KMS-11 (cell line): ENCODE measurements around the gene TENT4B.

ENCODE experiments used
- H2AFZ ChIP-seq: fragments of 200-600 bp; sonication (generic); 2 replicates; pipeline ENCODE4 v1.6.1; 2016; ENCODE audit warnings: antibody characterized with exemption, mixed run types, low read depth
- H3K27ac ChIP-seq: fragments of 200-600 bp; sonication (generic); 2 replicates; pipeline ENCODE4 v1.6.1; 2016; ENCODE audit warnings: mild to moderate bottlenecking, mixed run types
- H3K27me3 ChIP-seq: fragments of 200-600 bp; sonication (generic); 2 replicates; pipeline ENCODE4 v1.6.1; 2017; ENCODE audit warnings: mild to moderate bottlenecking, low read depth, mixed run types, moderate library complexity; ENCODE audit not compliant: insufficient read depth
- H3K36me3 ChIP-seq: fragments of 200-600 bp; sonication (generic); 2 replicates; pipeline ENCODE4 v1.6.1; 2017; ENCODE audit warnings: mild to moderate bottlenecking, mixed run types; ENCODE audit not compliant: insufficient read depth
- H3K4me1 ChIP-seq: fragments of 200-600 bp; sonication (generic); 2 replicates; pipeline ENCODE4 v1.6.1; 2016; ENCODE audit warnings: mild to moderate bottlenecking, low read depth, mixed run types; ENCODE audit not compliant: poor library complexity, severe bottlenecking
- H3K4me2 ChIP-seq: fragments of 200-600 bp; sonication (generic); 2 replicates; pipeline ENCODE4 v1.7.0; 2016; ENCODE audit warnings: mild to moderate bottlenecking, mixed run types
- H3K4me3 ChIP-seq: fragments of 200-600 bp; sonication (generic); IDR thresholded peaks from 2 replicates; pipeline ENCODE4 v1.6.1; 2017; ENCODE audit warnings: low read depth, low read length, mixed read lengths; ENCODE audit not compliant: insufficient read depth
- H3K79me2 ChIP-seq: fragments of 200-600 bp; sonication (generic); 2 replicates; pipeline ENCODE4 v1.6.1; 2016; ENCODE audit warnings: low read depth, mixed run types; ENCODE audit not compliant: insufficient read depth
- H3K9ac ChIP-seq: fragments of 200-600 bp; sonication (generic); 2 replicates; pipeline ENCODE4 v1.6.1; 2016; ENCODE audit warnings: mild to moderate bottlenecking, mixed run types
- H4K20me1 ChIP-seq: fragments of 200-600 bp; sonication (generic); 2 replicates; pipeline ENCODE4 v1.6.1; 2016; ENCODE audit warnings: mild to moderate bottlenecking, mixed run types; ENCODE audit not compliant: insufficient read depth
- TF ChIP-seq, protein P1 (sequence below): fragments of 200-600 bp; sonication (generic); conservative IDR thresholded peaks from 2 replicates; pipeline ENCODE4 v1.6.1; 2017; ENCODE audit warnings: low read depth, mild to moderate bottlenecking, antibody characterized with exemption, low read length, moderate library complexity, mixed read lengths

Gene TENT4B

GRCh38 chr16:50197582-50197981 lies 44.5 kb downstream of the TENT4B start:
- TF ChIP-seq, protein P1, sequence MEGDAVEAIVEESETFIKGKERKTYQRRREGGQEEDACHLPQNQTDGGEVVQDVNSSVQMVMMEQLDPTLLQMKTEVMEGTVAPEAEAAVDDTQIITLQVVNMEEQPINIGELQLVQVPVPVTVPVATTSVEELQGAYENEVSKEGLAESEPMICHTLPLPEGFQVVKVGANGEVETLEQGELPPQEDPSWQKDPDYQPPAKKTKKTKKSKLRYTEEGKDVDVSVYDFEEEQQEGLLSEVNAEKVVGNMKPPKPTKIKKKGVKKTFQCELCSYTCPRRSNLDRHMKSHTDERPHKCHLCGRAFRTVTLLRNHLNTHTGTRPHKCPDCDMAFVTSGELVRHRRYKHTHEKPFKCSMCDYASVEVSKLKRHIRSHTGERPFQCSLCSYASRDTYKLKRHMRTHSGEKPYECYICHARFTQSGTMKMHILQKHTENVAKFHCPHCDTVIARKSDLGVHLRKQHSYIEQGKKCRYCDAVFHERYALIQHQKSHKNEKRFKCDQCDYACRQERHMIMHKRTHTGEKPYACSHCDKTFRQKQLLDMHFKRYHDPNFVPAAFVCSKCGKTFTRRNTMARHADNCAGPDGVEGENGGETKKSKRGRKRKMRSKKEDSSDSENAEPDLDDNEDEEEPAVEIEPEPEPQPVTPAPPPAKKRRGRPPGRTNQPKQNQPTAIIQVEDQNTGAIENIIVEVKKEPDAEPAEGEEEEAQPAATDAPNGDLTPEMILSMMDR = no peak
- no peak overlapping the region for H2AFZ ChIP-seq
- peaks cover 11% of the 10 kb centered on the region for H4K20me1 ChIP-seq
- no peak overlapping the region for H3K9ac ChIP-seq
- H3K36me3 ChIP-seq = no peaks in the 10 kb centered on the region
- H3K27ac ChIP-seq = no peak overlapping the region
- H3K4me2 ChIP-seq = no peak overlapping the region; the same call in 1 of the 2 replicates
- H3K4me1 ChIP-seq = peaks cover 80% of the 10 kb centered on the region
- no peaks in the 10 kb centered on the region for H3K27me3 ChIP-seq
- H3K79me2 ChIP-seq = peaks cover 96% of the 10 kb centered on the region
- no peak overlapping the region for H3K4me3 ChIP-seq

DNA sequence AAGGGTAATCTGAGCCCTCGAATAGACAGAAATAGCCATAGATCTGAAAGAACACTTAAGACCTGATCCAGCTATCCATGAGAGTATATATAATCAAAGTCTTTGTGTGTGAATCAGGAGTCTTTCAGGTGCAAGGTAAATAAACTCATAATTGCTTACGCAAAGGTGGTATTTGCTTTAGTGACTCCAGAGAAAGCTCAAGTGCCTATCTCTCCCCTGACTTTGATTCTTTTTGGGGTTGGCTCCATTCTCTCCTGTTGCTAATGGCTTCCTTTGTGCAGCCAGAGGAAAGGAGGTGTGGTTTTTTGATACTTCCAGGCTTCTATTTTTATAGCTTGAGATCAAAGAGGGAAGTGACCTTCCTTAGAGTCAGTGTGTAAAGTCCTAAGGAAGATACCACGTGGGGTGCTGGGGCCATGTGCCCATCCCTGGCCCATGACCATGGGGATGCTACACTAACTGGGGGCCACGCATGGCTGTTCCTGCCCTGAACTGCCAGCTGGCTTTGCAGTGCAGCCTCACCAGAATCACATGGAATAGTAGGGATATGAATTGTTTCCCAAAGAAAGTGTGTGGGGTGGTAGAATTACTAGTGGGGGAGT lies 45.8 kb downstream of the TENT4B start:
- TF ChIP-seq, protein P1 = no peak
- H3K79me2 ChIP-seq = peaks cover 96% of the 10 kb centered on the region
- H3K27me3 ChIP-seq = no peaks in the 10 kb centered on the region
- no peak overlapping the region for H2AFZ ChIP-seq
- no peak overlapping the region for H3K4me3 ChIP-seq
- H3K9ac ChIP-seq = no peak overlapping the region
- H3K36me3 ChIP-seq = no peaks in the 10 kb centered on the region
- no peak overlapping the region for H3K27ac ChIP-seq
- H3K4me2 ChIP-seq = no peak overlapping the region
- peaks cover 21% of the 10 kb centered on the region for H4K20me1 ChIP-seq
- H3K4me1 ChIP-seq = peaks cover 85% of the 10 kb centered on the region

DNA sequence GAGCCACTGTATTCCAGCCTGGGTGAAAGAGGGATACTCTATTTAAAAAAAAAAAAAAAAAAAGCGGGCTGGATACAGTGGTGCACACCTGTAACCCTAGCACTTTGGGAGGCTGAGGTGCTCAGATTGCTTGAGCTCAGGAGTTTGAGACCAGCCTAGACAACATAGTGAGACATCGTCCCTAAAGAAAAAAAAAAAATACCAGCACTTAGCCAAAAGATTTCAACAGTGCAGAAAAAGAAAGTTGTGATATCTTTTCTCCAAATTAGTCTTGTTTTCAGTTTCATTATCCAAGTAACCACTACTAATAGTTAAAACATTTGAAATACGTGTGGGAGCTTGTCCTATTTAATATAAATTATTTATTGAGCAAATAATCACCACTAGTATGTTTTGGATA lies 48.7 kb downstream of the TENT4B start:
- Histone ChIP-seq H3K4me1 (peaks cover 89% of the 10 kb centered on the region), H3K79me2 (peaks cover 96% of the 10 kb centered on the region), H2AFZ (no peak overlapping the region), H3K4me3 (no peak overlapping the region), H3K36me3 (no peaks in the 10 kb centered on the region), H3K27me3 (no peaks in the 10 kb centered on the region), H3K27ac (no peak overlapping the region), H4K20me1 (peaks cover 22% of the 10 kb centered on the region), H3K9ac (no peak overlapping the region), H3K4me2 (peak overlapping the region; percentile 29; the same call in 1 of the 2 replicates)
- TF ChIP-seq, protein P1 = no peak

DNA sequence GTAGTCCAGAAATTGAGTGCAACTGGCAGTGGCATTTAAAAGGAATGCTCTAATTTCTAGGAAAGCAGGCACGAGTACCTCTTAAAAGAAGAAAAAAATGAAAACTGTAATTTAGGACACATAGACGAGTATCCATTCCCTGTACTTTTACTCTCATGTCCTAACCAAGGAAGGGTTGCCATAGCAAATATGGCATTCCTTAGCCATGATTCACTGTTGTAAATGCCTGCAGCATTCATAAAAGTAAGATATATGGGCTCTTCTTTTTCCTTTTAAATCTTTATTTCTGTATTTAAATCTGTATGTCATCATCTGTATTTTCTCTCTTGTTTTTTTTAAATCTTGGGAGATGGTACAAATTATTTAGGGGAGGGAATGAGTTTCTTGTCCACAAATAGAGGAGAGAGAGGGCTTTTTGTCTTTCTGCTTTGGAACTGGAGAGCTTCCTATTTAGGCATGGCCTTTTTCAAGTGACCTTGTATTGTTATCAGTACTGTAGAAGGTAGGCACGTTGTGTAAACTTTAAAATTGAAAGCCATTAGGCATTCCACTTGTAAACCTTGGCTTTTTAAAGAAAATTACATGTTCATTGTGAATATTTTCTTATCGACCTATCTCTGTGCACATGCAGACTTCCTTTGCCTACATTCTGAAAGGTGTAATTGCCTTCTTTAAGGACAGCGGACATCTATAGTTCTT lies 50.0 kb downstream of the TENT4B start:
- no peak overlapping the region for H3K27ac ChIP-seq
- no peak overlapping the region for H2AFZ ChIP-seq
- H3K4me1 ChIP-seq = peaks cover 89% of the 10 kb centered on the region
- H3K9ac ChIP-seq = no peak overlapping the region
- TF ChIP-seq, protein P1 = no peak
- H3K4me3 ChIP-seq = no peak overlapping the region
- no peaks in the 10 kb centered on the region for H3K36me3 ChIP-seq
- H3K79me2 ChIP-seq = peaks cover 96% of the 10 kb centered on the region
- no peaks in the 10 kb centered on the region for H3K27me3 ChIP-seq
- peaks cover 22% of the 10 kb centered on the region for H4K20me1 ChIP-seq
- H3K4me2 ChIP-seq = no peak overlapping the region; the same call in 1 of the 2 replicates
